ENCODE data around the gene SLC4A5.

SLC4A5 gene

GRCh38 chr2:74201596-74201995, 141.6 kb downstream of the SLC4A5 start (continued):
- TF ChIP-seq PRDM10 (tag by site-specific recombination; IDR thresholded peaks at IDR 0.05) (peak; percentile 87), ZNF76 (tag by site-specific recombination; IDR thresholded peaks at IDR 0.05; ENCODE audit: borderline replicate concordance, low read depth) (peak; percentile 61; the same call in 1 of the 2 replicates), OVOL3 (tag by site-specific recombination; IDR thresholded peaks at IDR 0.05) (0 out of 2 replicates have a peak, but pooled peaks have one; percentile 37), WT1 (tag by site-specific recombination; IDR thresholded peaks at IDR 0.05) (peak; percentile 72), ZNF670 (tag by site-specific recombination; IDR thresholded peaks at IDR 0.05; ENCODE audit: low read depth) (no peak), ZNF155 (tag by site-specific recombination; IDR thresholded peaks at IDR 0.05) (no peak), IKZF3 (tag by site-specific recombination; IDR thresholded peaks at IDR 0.05) (0 out of 2 replicates have a peak, but pooled peaks have one; percentile 14)

GRCh38 chr2:74201196-74201595, 142.0 kb downstream of the SLC4A5 start:
- ChIA-PET CTCF (interaction anchor here (0.6 kb wide), 1 partner anchor 873 kb away, joined by 3 read pairs; no protein-coding TSS in a partner anchor), POLR2A (interaction anchor here (0.7 to 0.9 kb wide), 3 partner anchors 23 to 268 kb away, joined by 3 to 6 read pairs (median 3); partner anchors contain the start of gene MOB1A)
- peaks cover 21% of the 10 kb centered on the region for H3K4me1 ChIP-seq (ENCODE audit: control insufficient read depth, insufficient read depth, low read length)
- TF ChIP-seq ZNF362 (tag by site-specific recombination; IDR thresholded peaks at IDR 0.05) = peak; percentile 28; the same call in 1 of the 2 replicates
- no peak for TF ChIP-seq GLIS2 (tag by site-specific recombination; IDR thresholded peaks at IDR 0.05)
- TF ChIP-seq ZBTB17 (tag by site-specific recombination; IDR thresholded peaks at IDR 0.05) = peak; percentile 67
- peaks cover 6 to 8% of the 10 kb centered on the region in 2 experiments; a peak in 2 of 3 replicates for H3K36me3 ChIP-seq (ENCODE audit: control insufficient read depth in 2 of 2, insufficient read depth in 1 of 2, low read length in 2 of 2)
- H3K4me3 ChIP-seq (ENCODE audit: low read depth, low read length) = no peak overlapping the region
- no peak overlapping the region for H3K27ac ChIP-seq (ENCODE audit: extremely low read depth, low read depth, low read length)
- no peaks in the 10 kb centered on the region for H3K9me3 ChIP-seq (ENCODE audit: control insufficient read depth, insufficient read depth, low read depth, low read length)

GRCh38 chr2:74199871-74200305, 143.3 kb downstream of the SLC4A5 start:
- Histone ChIP-seq H3K36me3 (ENCODE audit: control insufficient read depth in 2 of 2, insufficient read depth in 1 of 2, low read length in 2 of 2) (peaks cover 6 to 8% of the 10 kb centered on the region in 2 experiments; a peak in 2 of 3 replicates), H3K27ac (ENCODE audit: extremely low read depth, low read depth, low read length) (peak overlapping the region; percentile 97; the same call in 1 of the 2 replicates), H3K4me3 (ENCODE audit: low read depth, low read length) (peak overlapping the region; percentile 76), H3K4me1 (ENCODE audit: control insufficient read depth, insufficient read depth, low read length) (peaks cover 8% of the 10 kb centered on the region; the same call in 1 of the 2 replicates), H3K9me3 (ENCODE audit: control insufficient read depth, insufficient read depth, low read depth, low read length) (no peaks in the 10 kb centered on the region)
- POLR2A ChIA-PET = interaction anchor here (0.7 to 4.4 kb wide), 7 partner anchors 8 to 462 kb away, joined by 3 to 52 read pairs (median 7); partner anchors contain the start of genes MOB1A and TPRKB
- CTCF ChIA-PET = interaction anchor here (0.6 to 2.4 kb wide), 10 partner anchors 8 to 373 kb away, joined by 3 to 9 read pairs (median 4); partner anchors contain the start of genes MOB1A and STAMBP
- TF ChIP-seq PRDM10 (tag by site-specific recombination; IDR thresholded peaks at IDR 0.05) (peak; percentile 50), PRDM1 (tag by site-specific recombination; IDR thresholded peaks at IDR 0.05) (peak; percentile 94), SP3 (tag by site-specific recombination; IDR thresholded peaks at IDR 0.05) (no peak), ZNF777 (tag by site-specific recombination; IDR thresholded peaks at IDR 0.05; ENCODE audit: borderline replicate concordance) (no peak)

Measured in HEK293 (cell line).